NCI-H2171 (cell line): ENCODE data around the gene CADM2.

Experiments
- DNase-seq: peaks from one replicate; lab custom pipeline; 2025; lab: John Stamatoyannopoulos, UW

The CADM2 gene

GRCh38 chr3:85808755-85809154, 850.0 kb downstream of the CADM2 start:
- DNase-seq: peak; percentile 45

- no peak for DNase-seq
Observed at GRCh38 chr3:85821130-85821756, 862.5 kb downstream of the CADM2 start.

GRCh38 chr3:85835857-85836440, 877.2 kb downstream of the CADM2 start:
- DNase-seq: no peak

GRCh38 chr3:85837402-85837801, 878.6 kb downstream of the CADM2 start:
- DNase-seq: no peak

- DNase-seq: peak; percentile 62
Observed at GRCh38 chr3:85838921-85839320, 880.1 kb downstream of the CADM2 start.

- no peak for DNase-seq
Observed at GRCh38 chr3:85842081-85842480, 883.3 kb downstream of the CADM2 start.

GRCh38 chr3:85846940-85847339, 888.2 kb downstream of the CADM2 start:
- DNase-seq: no peak

- no peak for DNase-seq
Observed at GRCh38 chr3:85851071-85851470, 892.3 kb downstream of the CADM2 start.

- no peak for DNase-seq
Observed at GRCh38 chr3:85853805-85854204, 895.0 kb downstream of the CADM2 start.

- no peak for DNase-seq
Observed at GRCh38 chr3:85862893-85863455, 904.2 kb downstream of the CADM2 start.

- no peak for DNase-seq
Observed at GRCh38 chr3:85864896-85865295, 906.1 kb downstream of the CADM2 start.

GRCh38 chr3:85867072-85867471, 908.3 kb downstream of the CADM2 start:
- no peak for DNase-seq

- DNase-seq: no peak
Observed at GRCh38 chr3:85875589-85875988, 916.8 kb downstream of the CADM2 start.

- no peak for DNase-seq
Observed at GRCh38 chr3:85877631-85878030, 918.8 kb downstream of the CADM2 start.

GRCh38 chr3:85881833-85882393, 923.1 kb downstream of the CADM2 start:
- DNase-seq: no peak

- DNase-seq: no peak
Observed at GRCh38 chr3:85890043-85890555, 931.3 kb downstream of the CADM2 start.

- DNase-seq: no peak
Observed at GRCh38 chr3:85903434-85903833, 944.6 kb downstream of the CADM2 start.

- no peak for DNase-seq
Observed at GRCh38 chr3:85912980-85913379, 954.2 kb downstream of the CADM2 start.

- no peak for DNase-seq
Observed at GRCh38 chr3:85922374-85922773, 963.6 kb downstream of the CADM2 start.

GRCh38 chr3:85930718-85931117, 971.9 kb downstream of the CADM2 start:
- no peak for DNase-seq

GRCh38 chr3:85933326-85933725, 974.5 kb downstream of the CADM2 start:
- DNase-seq: no peak

GRCh38 chr3:85935171-85935570, 976.4 kb downstream of the CADM2 start:
- DNase-seq: no peak

GRCh38 chr3:85939074-85939482, 980.3 kb downstream of the CADM2 start:
- peak; percentile 32 for DNase-seq
